WTC11 (cell line): ENCODE results near the gene INF2.

Experiments
- ATF6 ChIP-seq: sonication (generic); formaldehyde crosslinking; IDR thresholded peaks from 2 replicates; pipeline ENCODE4 v1.8.1; 2023; ENCODE audit warnings: mild to moderate bottlenecking, missing genetic modification reagents
- CTCF ChIP-seq: fragments of 200-600 bp; IDR thresholded peaks from 2 replicates; pipeline ENCODE4 v1.8.0; 2022; ENCODE audit warnings: antibody characterized with exemption
- E2F1 ChIP-seq: sonication (generic); formaldehyde crosslinking; IDR thresholded peaks from 2 replicates; pipeline ENCODE4 v1.8.0; 2022; ENCODE audit warnings: mild to moderate bottlenecking, missing genetic modification reagents
- E2F5 ChIP-seq: sonication (generic); formaldehyde crosslinking; IDR thresholded peaks from 2 replicates; pipeline ENCODE4 v1.8.1; 2022; ENCODE audit warnings: mild to moderate bottlenecking, moderate library complexity, missing genetic modification reagents
- FOXK1 ChIP-seq: sonication (generic); formaldehyde crosslinking; IDR thresholded peaks from 2 replicates; pipeline ENCODE4 v1.8.0; 2022; ENCODE audit warnings: mild to moderate bottlenecking, moderate library complexity, missing genetic modification reagents
- NFYB ChIP-seq: sonication (generic); formaldehyde crosslinking; conservative IDR thresholded peaks from 2 replicates; pipeline ENCODE4 v1.8.0; 2022; ENCODE audit warnings: low read depth, missing genetic modification reagents
- OVOL2 ChIP-seq: fragments of 250-450 bp; sonication (Bioruptor Pico); IDR thresholded peaks from 2 replicates; pipeline ENCODE4 v1.9.0; 2021; ENCODE audit warnings: mild to moderate bottlenecking, borderline replicate concordance
- SP1 ChIP-seq: sonication (generic); formaldehyde crosslinking; conservative IDR thresholded peaks from 2 replicates; pipeline ENCODE4 v1.8.1; 2022; ENCODE audit warnings: missing genetic modification reagents
- ZNF263 ChIP-seq: sonication (generic); formaldehyde crosslinking; IDR thresholded peaks from 2 replicates; pipeline ENCODE4 v1.8.1; 2022; ENCODE audit warnings: low read depth, mild to moderate bottlenecking, moderate library complexity, missing genetic modification reagents

GRCh38 chr14:104751539-104752422, 62.4 kb downstream of the INF2 start:
- TF ChIP-seq CTCF = no peak
- TF ChIP-seq SP1 (CRISPR knock-in tag) = no peak
- TF ChIP-seq NFYB = no peak
- no peak for TF ChIP-seq FOXK1 (CRISPR knock-in tag)
- no peak for TF ChIP-seq OVOL2 (CRISPR knock-in tag)
- TF ChIP-seq E2F1 = no peak
- no peak for TF ChIP-seq ZNF263 (CRISPR knock-in tag)
- TF ChIP-seq ATF6 (CRISPR knock-in tag) = no peak
- TF ChIP-seq E2F5 = no peak
